ENCODE measurements around the gene FSTL4. TPM values are rescaled to one million over a fixed set of nuclear protein-coding genes. Genes with fewer than 3 reads are reported as not detected.

Gene FSTL4
- total and polyA plus RNA-seq, 2 donors (not counting 1 experiment from before 2014, with no cell fraction given) = 0.31 to 6.7 TPM

DNA sequence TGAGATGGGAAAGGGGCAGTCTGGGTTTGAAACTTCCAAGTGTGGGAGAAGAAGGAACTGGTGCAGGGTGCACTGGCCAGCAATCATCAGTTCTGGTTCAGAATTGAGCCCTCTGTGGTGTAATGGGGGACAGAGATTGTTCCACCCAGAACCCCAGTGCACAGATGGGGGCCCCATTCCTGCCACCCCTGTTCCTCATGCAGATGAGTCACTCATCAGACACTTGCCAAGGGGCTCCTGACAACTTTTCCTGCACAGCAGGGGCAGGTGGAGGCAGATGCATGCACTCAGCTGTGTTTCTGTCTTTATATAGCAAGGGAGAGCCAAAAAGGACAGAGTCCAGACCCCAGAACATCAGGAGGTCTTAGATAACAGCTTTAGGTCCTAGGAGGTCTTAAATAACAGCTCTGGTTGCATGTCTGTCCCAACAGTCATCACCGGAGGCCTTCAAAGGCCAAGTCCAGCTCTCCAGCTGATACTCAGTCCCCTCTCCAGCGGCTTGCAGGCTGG is 307.6 kb downstream of the FSTL4 start:
- Histone ChIP-seq H3K27ac (ENCODE audit: low read length in 2 of 2) (no peak overlapping the region), H3K4me1 (ENCODE audit: control insufficient read depth in 2 of 2, insufficient read depth in 2 of 2, low read length in 2 of 2) (no peaks in the 10 kb centered on the region), H3K27me3 (replicated peaks in 1 of 4; ENCODE audit: control extremely low read depth in 1 of 4, control insufficient read depth in 3 of 4, insufficient read depth in 4 of 4, low read length in 3 of 4) (no peaks in the 10 kb centered on the region), H4K20me1 (ENCODE audit: control insufficient read depth, insufficient read depth, low read length, poor library complexity, severe bottlenecking) (no peaks in the 10 kb centered on the region), H2AFZ (ENCODE audit: insufficient read depth, low read depth, low read length, poor library complexity, severe bottlenecking) (no peak overlapping the region), H3K36me3 (replicated peaks in 1 of 2; ENCODE audit: control extremely low read depth in 1 of 2, control insufficient read depth in 1 of 2, extremely low read depth in 1 of 2, insufficient read depth in 2 of 2, low read length in 1 of 2) (no peaks in the 10 kb centered on the region), H3K9ac (ENCODE audit: low read length) (no peak overlapping the region), H3K4me2 (replicated peaks; ENCODE audit: low read depth, low read length, poor library complexity, severe bottlenecking) (no peak overlapping the region), H3K79me2 (ENCODE audit: control insufficient read depth, insufficient read depth, low read length) (no peaks in the 10 kb centered on the region), H3K9me3 (ENCODE audit: control extremely low read depth in 1 of 3, control insufficient read depth in 2 of 3, insufficient read depth in 1 of 3, low read length in 2 of 3) (no peaks in the 10 kb centered on the region), H3K4me3 (ENCODE audit: control extremely low read depth in 1 of 5, extremely low read depth in 1 of 5, insufficient read depth in 1 of 5, low read depth in 2 of 5, low read length in 4 of 5) (no peak overlapping the region)
- Mint-ChIP-seq H3K4me3 (no peak overlapping the region), H3K9me3 (ENCODE audit: insufficient read depth) (no peaks in the 10 kb centered on the region), H3K4me1 (no peaks in the 10 kb centered on the region), H3K27ac (no peak overlapping the region), H3K27me3 (no peaks in the 10 kb centered on the region)
- DNase-seq (no peak), ATAC-seq (ENCODE audit: low read depth) (no peak)
- TF ChIP-seq CTCF (IDR thresholded peaks at IDR 0.05) = no peak
- TF ChIP-seq EZH2 (IDR thresholded peaks at IDR 0.05; ENCODE audit: borderline replicate concordance, insufficient read depth, low read depth, low read length, poor library complexity, severe bottlenecking) = no peak
- 100% methylated on average over 1 of the region's 2 CpGs for WGBS (ENCODE audit: insufficient coverage)
- ChIA-PET CTCF (no interaction called here), POLR2A (interaction anchor here (0.6 kb wide), 1 partner anchor 828 kb away, joined by 7 read pairs; no protein-coding TSS in a partner anchor)
- intact Hi-C loops (cut with micrococcal nuclease) = no loop called here

DNA sequence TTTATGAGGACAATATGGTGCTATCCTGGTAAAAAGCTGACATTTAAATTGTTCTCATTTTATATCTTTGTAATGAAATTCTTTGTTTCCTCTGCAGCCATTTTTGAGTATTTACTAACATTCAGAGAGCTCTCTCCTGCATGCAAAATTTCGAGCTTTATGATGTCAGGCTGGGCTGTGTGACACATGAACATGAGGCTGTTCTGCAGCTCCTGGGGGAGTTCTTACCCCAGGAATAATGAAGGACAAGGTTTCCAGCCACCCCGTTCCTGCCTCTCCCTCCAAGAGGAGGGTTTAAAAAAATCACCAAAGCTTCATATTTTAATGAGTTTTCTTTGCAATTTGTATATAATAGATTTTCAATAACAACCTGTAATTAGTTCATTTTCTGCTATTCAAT is 308.2 kb downstream of the FSTL4 start:
- no peaks in the 10 kb centered on the region for H3K27me3 Mint-ChIP-seq
- no peaks in the 10 kb centered on the region for H4K20me1 ChIP-seq (ENCODE audit: control insufficient read depth, insufficient read depth, low read length, poor library complexity, severe bottlenecking)
- no peak overlapping the region for H3K27ac Mint-ChIP-seq
- H3K4me1 ChIP-seq (ENCODE audit: control insufficient read depth in 2 of 2, insufficient read depth in 2 of 2, low read length in 2 of 2) = no peaks in the 10 kb centered on the region
- no peak overlapping the region for H3K4me3 ChIP-seq (ENCODE audit: control extremely low read depth in 1 of 5, extremely low read depth in 1 of 5, insufficient read depth in 1 of 5, low read depth in 2 of 5, low read length in 4 of 5)
- no peak overlapping the region for H3K4me2 ChIP-seq (replicated peaks; ENCODE audit: low read depth, low read length, poor library complexity, severe bottlenecking)
- no peak overlapping the region for H3K9ac ChIP-seq (ENCODE audit: low read length)
- ATAC-seq (ENCODE audit: low read depth) = no peak
- POLR2A ChIA-PET = no interaction called here
- no peaks in the 10 kb centered on the region for H3K27me3 ChIP-seq (replicated peaks in 1 of 4; ENCODE audit: control extremely low read depth in 1 of 4, control insufficient read depth in 3 of 4, insufficient read depth in 4 of 4, low read length in 3 of 4)
- no peaks in the 10 kb centered on the region for H3K36me3 ChIP-seq (replicated peaks in 1 of 2; ENCODE audit: control extremely low read depth in 1 of 2, control insufficient read depth in 1 of 2, extremely low read depth in 1 of 2, insufficient read depth in 2 of 2, low read length in 1 of 2)
- H3K4me3 Mint-ChIP-seq = no peak overlapping the region
- DNase-seq = no peak
- no peaks in the 10 kb centered on the region for H3K79me2 ChIP-seq (ENCODE audit: control insufficient read depth, insufficient read depth, low read length)
- H2AFZ ChIP-seq (ENCODE audit: insufficient read depth, low read depth, low read length, poor library complexity, severe bottlenecking) = no peak overlapping the region
- H3K27ac ChIP-seq (ENCODE audit: low read length in 2 of 2) = no peak overlapping the region
- no peaks in the 10 kb centered on the region for H3K4me1 Mint-ChIP-seq
- no peaks in the 10 kb centered on the region for H3K9me3 ChIP-seq (ENCODE audit: control extremely low read depth in 1 of 3, control insufficient read depth in 2 of 3, insufficient read depth in 1 of 3, low read length in 2 of 3)
- WGBS (ENCODE audit: insufficient coverage) = 40% methylated on average over 1 of the region's 2 CpGs
- H3K9me3 Mint-ChIP-seq (ENCODE audit: insufficient read depth) = no peaks in the 10 kb centered on the region
- CTCF ChIA-PET = interaction anchor here (1.6 kb wide), 1 partner anchor 12 kb away, joined by 3 read pairs; no protein-coding TSS in a partner anchor
- TF ChIP-seq EZH2 (IDR thresholded peaks at IDR 0.05; ENCODE audit: borderline replicate concordance, insufficient read depth, low read depth, low read length, poor library complexity, severe bottlenecking) (no peak), CTCF (IDR thresholded peaks at IDR 0.05) (no peak)
- intact Hi-C loops (cut with micrococcal nuclease) = no loop called here

Measured in B cell (primary cell).